GM18502 (cell line): ENCODE measurements around the gene TMEM59.
"Not testable (repeated sequence)": the region's sequence is repeated elsewhere in the genome, so short reads cannot be mapped to it uniquely, and the experiment has no call there.

Source experiments
- ATAC-seq: cut with Tn5 transposase; IDR thresholded peaks from one replicate; pipeline ENCODE4 v1.9.1; 2021; ENCODE audit warnings: mild to moderate bottlenecking; ENCODE audit not compliant: unreplicated experiment, poor library complexity

Gene TMEM59

DNA sequence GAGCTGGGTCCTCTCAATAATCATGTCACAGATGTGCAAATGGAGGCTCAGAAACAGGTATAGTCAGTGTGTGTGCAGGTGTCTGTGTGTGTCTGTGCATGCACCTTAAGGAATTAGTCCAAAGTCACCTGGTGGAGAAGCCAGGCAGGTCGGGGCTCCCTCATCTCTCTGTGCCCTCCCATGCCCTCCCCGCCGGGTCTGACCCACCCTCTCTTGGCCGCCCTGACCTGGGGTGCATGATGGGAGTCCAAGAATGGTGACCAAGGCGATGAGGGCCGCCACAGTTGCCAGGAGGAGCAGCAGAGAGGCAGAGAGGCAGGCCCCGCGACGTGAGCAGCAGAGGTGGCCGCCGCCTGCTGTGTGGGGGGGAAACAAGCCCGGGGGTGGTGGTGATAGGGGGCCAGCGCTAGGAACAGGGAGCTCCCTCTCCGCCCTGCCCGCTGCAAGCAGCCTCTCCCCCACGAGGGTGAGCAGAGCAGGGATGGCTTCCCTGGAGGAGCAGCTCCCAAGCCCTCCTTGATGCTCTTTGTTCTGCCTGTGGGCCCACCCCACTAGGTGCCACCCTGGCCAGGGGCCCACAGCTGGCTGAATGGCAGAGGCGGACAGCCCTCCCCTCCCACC, 38.9 kb downstream of the TMEM59 start:
- ATAC-seq, result no peak

DNA sequence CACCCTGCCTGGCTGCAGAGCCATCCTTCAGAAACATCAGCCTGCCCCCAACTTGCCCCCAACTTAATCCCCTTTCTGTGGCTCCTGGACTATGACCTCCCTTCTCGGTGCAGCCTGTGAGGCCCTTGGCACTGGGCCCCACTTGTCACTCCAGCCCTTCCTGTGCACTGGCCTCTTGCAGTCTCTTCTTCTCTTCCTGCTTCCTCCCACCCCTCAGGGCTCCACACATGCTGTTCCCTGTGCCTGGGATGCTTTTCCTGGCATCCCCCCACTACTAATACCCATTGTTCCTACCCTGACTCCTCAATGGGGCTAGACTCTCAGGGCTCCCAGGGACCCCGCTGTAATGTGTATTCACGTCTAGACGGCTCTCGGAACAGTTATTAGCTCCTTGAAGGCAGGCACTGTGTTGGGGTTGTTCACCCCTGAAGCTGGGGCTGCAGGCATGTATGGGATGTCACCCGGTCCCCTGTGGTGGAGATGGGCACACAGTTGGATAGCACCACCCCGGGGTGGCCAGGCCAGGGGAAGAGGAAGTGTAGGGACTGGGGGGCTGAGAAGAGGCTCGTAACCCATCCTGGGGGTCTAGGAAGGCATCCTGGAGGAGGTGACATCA, 39.5 kb downstream of the TMEM59 start:
- ATAC-seq, result no peak

DNA sequence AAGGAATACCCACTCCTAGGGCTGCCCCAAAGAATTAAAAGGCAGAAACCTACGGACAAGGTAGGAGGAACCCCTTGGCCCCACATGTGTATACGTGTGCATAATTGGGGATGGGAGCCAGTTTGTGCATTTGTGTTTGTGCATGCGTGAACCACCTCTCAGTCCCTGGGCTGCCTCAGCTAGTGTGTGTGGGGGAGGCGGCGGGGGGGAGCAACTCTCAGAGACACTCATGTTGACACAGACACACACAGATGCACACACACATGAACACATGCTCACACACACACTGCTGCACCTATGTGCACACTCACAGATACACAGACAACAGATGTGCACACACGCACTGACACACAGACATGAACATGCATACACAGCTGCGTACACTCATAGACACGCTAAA, 40.1 kb downstream of the TMEM59 start:
- no peak for ATAC-seq

DNA sequence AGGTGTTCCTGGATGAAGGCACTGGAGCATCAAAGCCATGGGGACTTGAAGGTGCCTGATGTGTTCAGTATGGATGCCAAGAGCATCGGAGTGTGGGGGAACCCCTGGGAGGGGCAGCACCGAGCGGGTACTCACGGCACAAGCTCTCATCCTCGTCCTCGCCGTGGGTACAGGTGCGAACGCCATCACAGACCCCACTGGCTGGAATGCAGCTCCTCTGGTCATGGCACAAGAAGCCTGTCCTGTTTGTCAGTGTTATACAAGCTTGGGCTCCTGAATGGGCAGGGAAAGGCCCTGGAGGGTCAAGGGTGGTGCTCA, 41.0 kb downstream of the TMEM59 start:
- no peak for ATAC-seq

DNA sequence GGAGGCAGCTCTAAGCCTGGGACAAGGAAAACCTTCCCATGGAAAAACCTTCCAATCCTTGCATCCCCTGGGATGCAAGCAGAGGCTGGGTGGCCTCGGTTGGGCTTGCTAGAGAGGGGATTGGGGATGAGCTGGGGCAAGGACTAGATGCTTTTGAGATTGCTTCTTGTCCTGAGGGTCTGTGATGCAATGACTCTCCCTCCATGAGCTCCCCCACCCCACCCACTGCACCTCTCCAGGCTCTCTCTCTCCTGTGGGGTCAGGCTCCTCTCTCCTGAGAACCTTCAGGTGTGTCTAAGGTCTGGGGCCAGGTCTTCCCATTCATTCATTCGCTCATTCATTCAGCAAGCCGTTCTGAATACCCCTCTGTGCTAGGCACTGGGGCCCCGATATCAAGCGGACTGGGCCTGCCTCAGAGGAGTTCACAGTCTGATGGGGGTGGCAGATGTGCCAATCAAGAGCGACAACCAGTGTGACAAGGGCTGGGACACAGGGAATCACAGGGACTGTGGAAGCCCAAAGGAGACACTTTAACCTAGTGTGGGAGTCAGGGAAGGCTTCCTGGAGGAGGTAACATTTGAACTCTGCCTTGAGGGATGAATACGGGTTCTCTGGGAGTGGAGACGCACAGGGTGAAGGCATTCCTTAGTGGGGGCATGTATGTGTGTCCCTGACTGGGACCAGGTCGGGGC, 41.5 kb downstream of the TMEM59 start:
- ATAC-seq, result no peak

DNA sequence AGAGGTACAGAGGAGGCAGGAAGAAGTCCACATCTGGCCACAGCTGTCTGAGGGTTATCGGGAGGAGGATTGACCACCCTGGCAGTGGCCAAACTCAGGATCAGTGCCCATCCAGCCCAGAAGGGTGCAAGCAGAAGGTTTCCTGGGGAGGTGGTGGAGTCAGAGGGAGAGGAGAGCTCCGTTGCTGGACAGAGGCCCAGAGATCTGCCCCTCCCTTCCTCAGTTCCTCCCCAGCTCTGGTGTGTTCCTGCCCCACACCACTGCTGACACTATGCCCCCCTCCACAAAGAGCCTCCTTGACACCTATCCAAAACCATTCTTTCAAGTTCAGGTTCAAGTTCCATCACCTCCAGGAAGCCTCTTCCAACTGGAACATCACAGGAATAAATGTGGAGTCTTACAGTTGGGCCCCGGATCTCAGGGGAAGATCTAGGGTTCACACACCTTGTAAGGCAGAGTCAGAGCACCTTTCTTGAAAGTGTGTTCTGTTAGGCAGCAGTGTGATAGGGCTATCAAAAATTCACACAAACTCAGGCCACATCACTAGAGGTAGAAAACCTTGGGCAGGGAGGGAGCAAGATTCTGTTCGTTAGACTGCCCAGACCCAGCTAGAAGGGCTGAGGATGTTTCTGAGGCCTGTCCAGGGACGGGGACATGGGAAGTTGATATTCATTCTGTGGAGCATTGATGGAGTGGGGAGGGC, 42.4 kb downstream of the TMEM59 start:
- ATAC-seq, result no peak

DNA sequence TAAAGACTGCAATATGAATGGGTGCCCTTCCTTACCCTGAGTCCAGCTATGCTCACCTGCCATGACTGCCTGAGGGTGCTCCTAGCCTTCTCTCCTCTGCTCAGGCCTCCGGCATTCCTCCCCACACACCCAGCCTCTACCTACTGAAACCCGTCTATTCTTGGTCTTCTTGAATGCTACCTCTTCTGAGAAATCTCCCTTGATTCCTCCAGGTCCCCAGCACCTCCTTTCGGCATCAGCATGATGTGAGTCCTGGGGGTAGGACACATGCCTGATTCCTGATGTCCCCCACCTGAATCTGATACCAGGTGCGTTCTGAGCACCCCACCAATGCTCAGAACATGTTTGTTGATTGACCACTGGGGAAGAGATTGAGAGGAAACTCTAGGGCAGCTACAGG, 43.6 kb downstream of the TMEM59 start:
- no peak for ATAC-seq

DNA sequence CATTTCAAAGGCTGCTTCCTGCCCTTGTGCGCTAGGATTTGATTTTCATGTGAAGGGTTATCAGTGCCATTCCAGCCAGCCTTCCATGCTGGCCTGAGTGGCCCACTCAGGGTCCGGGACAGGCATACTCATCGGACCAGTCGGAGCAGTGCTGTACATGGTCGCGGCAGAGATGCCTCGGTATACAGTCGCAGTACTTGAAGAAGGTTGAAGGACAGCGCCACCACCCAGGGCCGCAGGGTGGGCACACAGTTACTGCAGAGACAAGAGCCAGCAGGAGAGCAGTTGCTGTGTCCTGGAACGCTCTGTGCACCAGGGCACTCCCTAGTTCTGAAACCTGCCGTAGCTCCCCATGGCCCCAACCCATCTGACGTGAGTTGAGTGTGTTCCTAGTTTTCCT, 44.1 kb downstream of the TMEM59 start:
- ATAC-seq, result no peak

DNA sequence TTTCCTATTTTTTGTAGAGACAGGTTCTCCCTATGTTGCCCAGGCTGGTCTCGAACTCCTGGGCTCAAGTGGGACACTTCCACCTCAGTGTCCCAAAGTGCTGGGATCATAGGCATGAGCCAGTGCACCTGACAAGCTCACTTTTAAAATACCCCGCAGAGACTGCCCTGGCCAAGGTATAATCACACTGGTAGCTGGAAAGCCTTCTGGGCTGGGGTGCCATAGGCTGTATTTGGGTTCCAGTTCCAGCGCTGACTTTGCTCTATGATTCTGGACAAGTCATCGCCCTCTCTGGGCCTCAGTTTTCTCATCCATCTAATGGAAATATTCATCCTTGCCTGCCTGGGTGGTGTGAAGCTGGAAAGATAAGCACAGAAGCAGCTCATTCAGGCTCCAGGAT, 45.4 kb downstream of the TMEM59 start:
- no peak for ATAC-seq

DNA sequence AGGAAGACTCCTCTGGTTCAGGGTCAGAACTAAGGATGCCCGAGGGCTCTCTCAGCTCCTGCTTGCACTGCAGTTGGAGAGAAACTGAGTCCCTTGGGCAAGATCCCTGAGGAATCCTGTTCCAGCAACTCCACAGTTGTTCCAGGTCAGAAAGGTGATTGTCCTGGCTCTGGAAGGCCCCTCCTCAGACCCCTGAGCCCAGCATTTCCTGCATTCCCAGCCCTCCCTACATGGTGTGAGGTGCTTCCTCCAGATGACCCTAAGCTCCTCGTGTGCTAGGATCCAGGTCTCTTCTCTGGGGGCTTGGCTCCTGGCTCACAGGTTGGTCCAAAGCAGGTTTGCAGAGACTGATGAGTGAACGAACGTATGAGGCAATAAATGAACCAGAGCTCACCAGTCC, 46.5 kb downstream of the TMEM59 start:
- no peak for ATAC-seq

DNA sequence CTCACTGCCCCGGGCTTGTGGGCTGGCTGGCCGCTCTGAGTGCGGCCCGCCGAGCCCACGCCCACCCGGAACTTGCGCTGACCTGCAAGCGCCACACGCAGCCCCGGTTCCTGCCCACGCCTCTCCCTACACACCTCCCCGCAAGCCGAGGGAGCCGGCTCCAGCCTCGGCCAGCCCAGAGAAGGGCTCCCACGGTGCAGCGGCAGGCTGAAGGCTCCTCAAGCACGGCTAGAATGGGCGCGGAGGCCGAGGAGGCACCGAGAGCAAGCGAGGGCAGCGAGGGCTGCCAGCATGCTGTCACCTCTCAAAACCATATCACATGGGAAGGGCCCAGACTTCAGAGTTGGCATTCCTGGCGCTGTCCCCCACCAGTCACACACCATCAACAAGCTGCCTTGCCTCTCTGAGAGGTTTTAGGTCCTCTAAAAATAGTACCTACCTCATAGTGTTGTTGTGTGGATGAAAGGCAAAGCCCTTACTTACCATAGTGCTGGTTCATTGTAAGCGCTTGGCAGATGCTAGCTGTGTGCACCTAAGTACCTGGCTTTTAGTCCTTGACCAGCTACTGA, 48.4 kb downstream of the TMEM59 start:
- no peak for ATAC-seq

DNA sequence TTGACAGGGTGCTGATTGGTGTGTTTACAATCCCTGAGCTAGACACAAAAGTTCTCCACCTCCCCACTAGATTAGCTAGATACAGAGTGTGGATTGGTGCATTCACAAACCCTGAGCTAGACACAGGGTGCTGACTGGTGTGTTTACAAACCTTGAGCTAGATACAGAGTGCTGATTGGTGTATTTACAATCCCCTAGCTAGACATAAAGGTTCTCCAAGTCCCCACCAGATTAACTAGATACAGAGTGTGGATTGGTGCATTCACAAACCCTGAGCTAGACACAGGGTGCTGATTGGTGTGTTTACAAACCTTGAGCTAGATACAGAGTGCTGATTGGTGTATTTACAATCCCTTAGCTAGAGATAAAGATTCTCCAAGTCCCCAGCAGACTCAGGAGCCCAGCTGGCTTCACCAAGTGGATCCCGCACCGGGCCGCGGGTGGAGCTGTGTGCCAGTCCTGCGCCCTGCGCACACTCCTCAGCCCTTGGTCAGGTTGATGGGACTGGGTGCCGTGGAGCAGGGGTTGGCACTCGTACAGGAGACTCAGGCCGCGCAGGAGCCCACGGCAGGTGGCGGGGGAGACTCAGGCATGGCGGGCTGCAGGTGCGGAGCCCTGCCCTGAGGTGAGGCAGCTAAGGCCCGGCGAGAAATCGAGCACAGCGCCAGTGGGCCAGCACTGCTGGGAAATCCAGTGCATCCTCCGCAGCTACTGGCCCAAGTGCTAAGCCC, 49.1 kb downstream of the TMEM59 start:
- ATAC-seq, result not testable (repeated sequence)

DNA sequence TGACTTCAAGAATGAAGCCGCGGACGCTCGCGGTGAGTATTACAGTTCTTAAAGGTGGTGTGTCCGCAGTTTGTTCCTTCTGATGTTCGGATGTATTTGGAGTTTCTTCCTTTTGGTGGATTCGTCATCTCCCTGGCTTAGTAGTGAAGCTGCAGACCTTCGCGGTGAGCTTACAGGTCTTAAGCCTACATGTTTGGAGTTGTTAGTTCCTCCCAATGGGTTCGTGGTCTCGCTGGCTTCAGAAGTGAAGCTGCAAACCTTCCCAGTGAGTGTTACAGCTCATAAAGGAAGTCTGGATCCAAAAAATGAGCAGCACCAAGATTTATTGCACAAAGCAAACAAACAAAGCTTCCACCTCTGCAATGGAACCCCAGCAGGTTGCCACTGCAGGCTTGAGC, 49.8 kb downstream of the TMEM59 start:
- ATAC-seq, result no peak

DNA sequence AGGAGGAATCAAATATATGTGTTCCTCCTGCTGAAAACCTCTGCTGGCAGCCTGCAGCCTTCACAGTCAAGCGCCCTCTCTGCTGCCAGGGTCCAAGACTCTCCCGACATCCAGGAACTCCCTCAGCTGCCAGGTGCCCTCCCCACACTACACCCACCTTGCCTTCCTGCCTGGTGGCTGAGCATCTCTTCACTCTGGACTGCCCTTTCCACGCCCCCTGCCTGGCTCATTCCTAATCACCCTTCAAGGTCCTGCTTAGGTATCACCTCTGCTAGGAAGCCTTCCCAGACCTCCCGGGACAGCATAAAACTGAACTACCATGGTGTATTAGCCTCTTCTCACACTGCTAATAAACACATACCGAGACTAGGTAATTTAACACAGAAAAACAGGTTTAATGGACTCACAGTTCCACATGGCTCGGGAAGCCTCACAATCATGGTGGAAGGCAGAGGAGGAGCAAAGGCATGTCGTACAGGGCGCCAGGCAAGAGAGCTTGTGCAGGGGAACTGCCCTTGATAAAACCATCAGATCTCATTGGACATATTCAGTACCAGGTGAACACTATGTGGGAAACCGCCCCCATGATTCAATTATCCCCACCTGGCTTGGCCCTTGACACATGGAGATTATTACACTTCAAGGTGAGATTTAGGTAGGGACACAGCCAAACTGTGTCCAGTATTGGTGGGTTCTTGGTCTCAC, 50.3 kb downstream of the TMEM59 start:
- no peak for ATAC-seq

DNA sequence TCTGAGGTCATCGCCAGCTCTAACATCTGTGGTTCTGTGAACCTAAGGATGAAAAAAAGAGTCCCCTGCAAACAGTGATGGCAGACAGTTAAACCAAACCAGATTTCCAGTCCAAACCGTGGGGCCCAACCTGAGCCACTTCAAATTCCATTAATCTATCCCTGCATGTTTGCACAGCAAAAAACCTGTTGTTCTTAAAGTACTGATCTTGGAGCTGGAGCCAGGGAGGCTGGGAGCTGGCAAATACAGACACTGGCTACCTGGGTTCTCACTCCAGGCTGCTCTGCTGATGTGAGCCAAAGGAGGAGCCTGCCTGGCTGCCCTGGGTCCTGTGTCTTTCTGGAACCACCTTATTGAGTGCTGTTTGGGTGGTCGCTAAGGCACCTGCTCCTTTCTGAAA, 51.4 kb downstream of the TMEM59 start:
- ATAC-seq, result no peak

DNA sequence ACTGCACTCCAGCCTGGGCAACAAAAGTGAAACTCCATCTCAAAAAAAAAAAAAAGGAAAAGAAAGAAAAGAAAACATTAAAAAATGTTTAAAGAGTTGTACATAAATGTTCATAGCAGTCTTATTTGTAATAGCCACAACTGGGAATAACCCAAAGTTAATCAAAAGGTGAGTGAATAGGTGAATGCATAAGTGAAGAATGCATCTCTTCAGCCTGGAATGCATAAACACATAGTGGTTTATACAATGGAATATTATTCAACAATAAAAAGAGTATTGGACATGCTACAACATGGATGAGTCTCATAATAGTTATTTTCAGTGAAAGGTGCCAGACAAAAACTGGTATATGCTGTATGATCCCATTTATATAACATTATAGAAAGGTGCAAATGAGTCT, 53.1 kb downstream of the TMEM59 start:
- ATAC-seq, result no peak

DNA sequence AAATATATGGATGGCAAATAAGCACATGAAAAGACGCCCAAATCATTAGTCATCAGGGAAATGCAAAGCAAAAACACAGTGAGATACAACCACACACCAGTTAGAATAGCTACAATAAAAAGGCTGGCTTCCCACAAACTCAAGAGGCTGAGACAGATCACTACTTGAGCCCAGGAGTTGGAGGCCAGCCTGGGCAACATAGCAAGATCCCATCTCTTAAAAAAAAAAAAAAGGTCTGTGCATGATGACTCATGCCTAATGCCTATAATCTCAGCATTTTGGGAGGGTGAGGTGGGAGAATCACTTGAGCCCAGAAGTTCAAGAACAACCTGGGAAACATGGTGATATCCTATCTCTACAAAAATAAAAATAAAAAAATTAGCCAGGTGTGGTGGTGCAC, 54.8 kb downstream of the TMEM59 start:
- ATAC-seq, result no peak

DNA sequence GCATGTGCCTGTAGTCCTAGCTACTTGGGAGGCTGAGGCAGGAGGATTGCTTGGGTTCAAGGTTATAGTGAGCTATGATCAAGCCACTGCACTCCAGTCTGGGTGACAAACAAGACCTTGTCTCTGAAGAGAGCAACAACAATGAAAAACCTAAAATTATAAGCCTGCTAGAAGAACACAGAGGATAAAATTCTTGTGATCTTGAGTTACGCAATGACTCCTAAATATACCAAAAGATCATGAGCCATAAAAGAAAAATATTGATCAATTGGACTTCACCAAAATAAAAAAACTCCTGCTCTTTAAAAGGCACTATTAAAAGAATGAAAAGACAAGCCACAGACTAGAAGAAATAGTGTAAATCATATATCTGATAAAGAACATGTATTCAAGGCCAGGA, 57.3 kb downstream of the TMEM59 start:
- no peak for ATAC-seq

DNA sequence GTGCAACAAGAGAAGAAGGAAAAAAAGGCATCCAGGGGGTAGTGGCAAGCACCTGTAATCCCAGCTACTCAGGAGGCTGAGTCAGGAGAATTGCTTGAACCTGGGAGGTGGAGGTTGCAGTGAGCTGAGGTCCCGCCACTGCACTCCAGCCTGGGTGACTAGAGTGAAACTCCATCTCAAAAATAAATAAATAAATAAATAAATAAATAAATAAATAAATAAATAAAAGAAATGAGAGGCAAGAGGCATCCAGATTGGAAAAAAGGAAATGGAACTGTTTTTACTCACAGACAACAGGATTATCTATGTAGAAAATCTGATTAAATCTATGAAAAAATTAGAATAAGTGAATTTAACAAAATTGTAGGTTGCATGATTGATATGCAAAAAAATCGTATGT, 58.5 kb downstream of the TMEM59 start:
- ATAC-seq, result not testable (repeated sequence)
